Mononuclear cell (primary cell): Measurements from ENCODE around the gene DNAJC17. TPM values are rescaled to one million over a fixed set of nuclear protein-coding genes. Genes with fewer than 3 reads are reported as not detected.

Experiments
- H3K27me3 ChIP-seq: 2 replicates; pipeline ENCODE4 v1.6.0; 2011; ENCODE audit warnings: low read length, control low read depth; ENCODE audit not compliant: insufficient read depth
- H3K4me1 ChIP-seq: 2 replicates; pipeline ENCODE4 v1.5.1; 2011; ENCODE audit warnings: mild to moderate bottlenecking, low read length, control low read depth; ENCODE audit not compliant: insufficient read depth
- H3K4me3 ChIP-seq: 2 replicates; pipeline ENCODE4 v1.5.1; 2011; ENCODE audit warnings: mild to moderate bottlenecking, low read length, moderate library complexity
- H3K9me3 ChIP-seq: 2 replicates; pipeline ENCODE4 v1.5.1; 2011; ENCODE audit warnings: low read depth, mild to moderate bottlenecking, control low read depth, low read length
- total RNA-seq: library from RNA; depleted of rRNA; stranded (reverse); fragments of >200 nt; gene quantifications from one replicate; pipeline ENCODE4 v1.2.3, GENCODE V29; 2012

Gene DNAJC17
- total RNA-seq, 1 donor: 7.2 TPM

DNA sequence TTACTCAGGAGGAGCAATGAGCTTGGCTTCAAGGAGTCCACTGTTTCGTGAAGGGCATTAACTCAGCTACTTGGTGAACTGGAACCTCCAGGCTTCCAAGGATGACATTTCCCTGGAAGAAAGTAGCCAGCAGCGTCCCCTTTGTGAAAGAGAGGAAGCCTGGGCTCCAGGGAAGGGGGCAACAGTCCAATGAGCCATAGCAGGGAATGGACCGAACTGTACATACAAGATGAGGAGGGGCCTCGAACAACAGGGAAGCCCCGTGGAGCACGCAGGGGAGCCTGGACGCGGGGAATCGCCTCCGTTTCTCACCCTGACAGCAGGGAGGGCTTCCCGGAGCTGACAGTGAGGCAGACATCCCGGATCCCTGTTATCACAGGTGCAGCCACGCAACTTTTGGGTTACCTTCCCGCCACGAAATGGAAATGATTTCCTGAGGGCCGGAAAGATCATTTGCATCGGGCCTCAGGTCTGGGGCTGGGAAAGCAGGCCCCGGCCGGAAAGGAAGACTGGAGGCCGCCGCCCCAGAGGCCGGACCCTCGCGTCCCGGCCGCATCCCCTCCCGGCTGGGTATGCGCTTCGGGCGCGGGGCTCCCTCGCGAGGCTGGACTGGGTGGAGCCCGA is 36.1 kb upstream of the DNAJC17 start:
- Histone ChIP-seq H3K4me1 (peaks cover 43% of the 10 kb centered on the region), H3K4me3 (peak overlapping the region; percentile 49), H3K27me3 (peaks cover 10% of the 10 kb centered on the region), H3K9me3 (no peaks in the 10 kb centered on the region)

DNA sequence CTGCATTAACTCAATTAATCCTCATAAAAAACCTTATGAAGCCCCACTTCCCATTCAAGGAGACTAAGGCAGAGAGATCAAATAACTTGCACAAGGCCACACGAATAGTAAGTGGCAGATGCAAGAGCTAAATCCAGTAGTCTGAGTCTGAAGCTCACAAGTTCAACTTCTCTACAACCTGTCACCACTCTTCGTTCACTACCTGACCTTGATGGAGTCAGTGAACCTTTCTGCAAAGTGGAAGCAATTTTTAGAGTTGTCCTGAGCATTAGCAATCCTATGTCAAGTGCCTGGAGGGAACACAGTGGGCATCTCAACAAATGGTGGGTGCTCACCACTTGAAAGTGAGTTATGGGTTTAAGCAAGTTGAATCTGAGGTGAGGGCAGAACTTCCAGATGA is 34.5 kb upstream of the DNAJC17 start:
- H3K27me3 ChIP-seq: peaks cover 10% of the 10 kb centered on the region
- H3K4me3 ChIP-seq: no peak overlapping the region
- H3K9me3 ChIP-seq: no peaks in the 10 kb centered on the region
- H3K4me1 ChIP-seq: peaks cover 28% of the 10 kb centered on the region

GRCh38 chr15:40838756-40839155 is 31.5 kb upstream of the DNAJC17 start:
- Histone ChIP-seq H3K9me3 (no peaks in the 10 kb centered on the region), H3K27me3 (peaks cover 10% of the 10 kb centered on the region), H3K4me1 (peaks cover 4% of the 10 kb centered on the region), H3K4me3 (no peak overlapping the region)

DNA sequence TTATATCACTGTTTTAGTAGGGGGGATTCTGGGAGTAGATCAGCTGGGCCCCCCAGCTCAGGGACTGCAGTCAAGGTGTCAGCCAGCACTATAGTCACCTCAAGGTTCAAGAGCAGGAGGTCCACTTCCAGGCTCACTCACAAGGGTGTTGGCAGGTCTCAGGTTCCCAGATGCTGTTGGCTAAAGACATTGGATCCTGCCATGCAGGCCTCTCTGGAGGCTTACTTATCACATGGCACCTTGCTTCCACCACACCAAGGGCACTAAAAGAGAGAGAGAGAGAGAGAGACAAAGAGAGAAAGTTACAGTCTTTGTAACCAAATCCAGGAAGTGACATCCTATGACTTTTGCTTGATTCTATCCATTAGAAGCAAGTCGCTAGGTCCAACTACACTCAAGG is 28.7 kb upstream of the DNAJC17 start:
- Histone ChIP-seq H3K9me3 (no peaks in the 10 kb centered on the region), H3K4me3 (no peak overlapping the region), H3K4me1 (no peaks in the 10 kb centered on the region), H3K27me3 (no peaks in the 10 kb centered on the region)

DNA sequence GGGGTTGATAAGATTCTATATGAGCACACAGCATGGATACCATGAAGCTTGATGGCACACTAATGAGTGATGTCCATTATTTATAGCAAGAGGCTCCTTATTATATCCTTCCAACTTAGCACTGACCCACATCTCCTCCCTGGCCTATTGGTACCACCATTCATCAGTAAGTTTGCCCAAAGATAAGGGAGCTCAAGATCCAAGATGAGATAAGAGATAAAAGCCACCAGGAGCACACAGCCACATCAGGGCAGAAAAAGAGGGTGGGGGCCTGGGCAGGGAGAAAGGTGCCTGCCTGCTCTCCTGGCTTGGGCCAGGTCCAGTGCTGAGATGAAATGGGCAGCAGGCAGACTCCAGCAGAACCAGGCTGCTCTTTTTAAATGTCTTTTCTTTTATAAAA is 25.6 kb upstream of the DNAJC17 start:
- no peaks in the 10 kb centered on the region for H3K27me3 ChIP-seq
- no peaks in the 10 kb centered on the region for H3K9me3 ChIP-seq
- H3K4me3 ChIP-seq: no peak overlapping the region
- no peaks in the 10 kb centered on the region for H3K4me1 ChIP-seq

DNA sequence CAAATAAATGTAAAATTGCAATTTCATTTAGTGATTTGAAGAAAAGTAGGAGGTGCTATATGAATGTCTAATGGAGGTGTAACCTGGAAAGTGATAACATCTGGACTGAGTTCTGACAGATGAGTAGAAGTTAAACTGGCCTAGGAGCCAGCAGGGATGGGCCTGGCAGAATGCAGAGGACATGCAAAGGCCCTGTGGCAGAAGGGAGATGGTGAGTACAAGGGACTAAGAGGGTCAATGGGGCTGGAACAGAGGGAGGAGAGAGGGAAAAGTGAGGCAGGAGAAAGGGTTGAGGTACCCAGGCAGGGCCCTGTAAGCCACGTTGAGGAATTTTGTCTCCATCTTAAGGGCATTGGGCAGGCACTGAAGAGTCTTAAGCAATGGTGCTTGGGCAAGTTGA is 24.6 kb upstream of the DNAJC17 start:
- Histone ChIP-seq H3K4me3 (no peak overlapping the region), H3K27me3 (no peaks in the 10 kb centered on the region), H3K9me3 (no peaks in the 10 kb centered on the region), H3K4me1 (no peaks in the 10 kb centered on the region)

DNA sequence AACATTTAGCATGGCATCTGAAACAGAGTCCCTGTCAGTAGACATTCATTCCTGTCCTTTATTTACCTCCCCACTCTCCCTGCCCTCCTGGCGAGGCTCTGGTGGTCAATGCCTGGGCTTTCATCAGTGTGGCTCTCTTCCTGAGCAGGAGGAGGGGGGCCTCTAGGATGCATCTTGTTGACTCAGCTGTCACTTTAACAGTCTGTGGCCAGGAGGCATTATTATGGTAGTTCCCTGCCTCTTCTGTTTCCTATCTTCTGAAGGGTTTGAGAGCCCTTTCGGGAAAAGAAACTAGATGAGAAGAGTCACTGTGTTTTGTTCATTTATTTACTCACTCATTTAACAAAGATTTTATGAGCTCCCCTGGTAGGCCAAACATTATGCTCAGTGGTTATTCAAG is 23.6 kb upstream of the DNAJC17 start:
- Histone ChIP-seq H3K4me3 (no peak overlapping the region), H3K27me3 (no peaks in the 10 kb centered on the region), H3K9me3 (no peaks in the 10 kb centered on the region), H3K4me1 (no peaks in the 10 kb centered on the region)

GRCh38 chr15:40829115-40829514 is 21.8 kb upstream of the DNAJC17 start:
- no peaks in the 10 kb centered on the region for H3K9me3 ChIP-seq
- no peak overlapping the region for H3K4me3 ChIP-seq
- H3K4me1 ChIP-seq: no peaks in the 10 kb centered on the region
- no peaks in the 10 kb centered on the region for H3K27me3 ChIP-seq

DNA sequence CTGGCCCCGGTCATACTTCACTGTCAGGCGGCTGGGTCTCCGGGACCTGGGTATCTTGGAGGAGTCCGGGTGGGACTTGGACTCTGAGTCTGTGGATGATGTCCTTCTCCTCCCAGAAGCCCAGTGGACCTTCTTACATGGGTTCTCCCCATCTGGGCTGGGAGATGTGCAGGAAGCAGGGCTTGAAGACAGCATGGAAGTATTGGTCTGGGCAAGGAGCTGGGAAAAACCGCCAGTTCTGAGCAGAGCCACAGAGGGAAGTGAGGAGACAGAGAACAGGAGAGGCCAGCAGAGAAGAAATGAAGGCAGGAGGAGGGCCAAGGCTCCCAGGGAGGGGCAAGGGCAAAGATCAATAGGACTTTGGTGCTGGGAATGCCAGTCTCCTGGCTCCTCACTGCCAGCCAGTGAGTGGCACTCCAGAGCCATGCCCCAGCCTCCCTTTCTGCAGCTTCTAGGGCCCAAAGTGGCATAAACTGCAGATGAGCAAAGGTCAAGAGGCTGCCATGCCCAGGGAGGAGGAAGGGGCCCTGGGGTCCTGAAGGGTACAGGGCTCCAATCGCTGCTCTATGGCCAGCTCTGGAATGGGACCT is 21.3 kb upstream of the DNAJC17 start, which contains the start of gene PPP1R14D:
Gene PPP1R14D, minus strand, starts transcription at position 262 of the 590 bp plus-strand sequence. Its CDS starts 67 bp downstream, at position 195.
- no peaks in the 10 kb centered on the region for H3K9me3 ChIP-seq

GRCh38 chr15:40826423-40827075 is 19.3 kb upstream of the DNAJC17 start:
- Histone ChIP-seq H3K4me3 (no peak overlapping the region), H3K27me3 (no peaks in the 10 kb centered on the region), H3K9me3 (no peaks in the 10 kb centered on the region), H3K4me1 (no peaks in the 10 kb centered on the region)

More for the DNA sequence above, 21.3 kb upstream of the DNAJC17 start, which contains the start of gene PPP1R14D:
- no peaks in the 10 kb centered on the region for H3K27me3 ChIP-seq
- H3K4me1 ChIP-seq: no peaks in the 10 kb centered on the region
- H3K4me3 ChIP-seq: no peak within 1 kb of the TSS

DNA sequence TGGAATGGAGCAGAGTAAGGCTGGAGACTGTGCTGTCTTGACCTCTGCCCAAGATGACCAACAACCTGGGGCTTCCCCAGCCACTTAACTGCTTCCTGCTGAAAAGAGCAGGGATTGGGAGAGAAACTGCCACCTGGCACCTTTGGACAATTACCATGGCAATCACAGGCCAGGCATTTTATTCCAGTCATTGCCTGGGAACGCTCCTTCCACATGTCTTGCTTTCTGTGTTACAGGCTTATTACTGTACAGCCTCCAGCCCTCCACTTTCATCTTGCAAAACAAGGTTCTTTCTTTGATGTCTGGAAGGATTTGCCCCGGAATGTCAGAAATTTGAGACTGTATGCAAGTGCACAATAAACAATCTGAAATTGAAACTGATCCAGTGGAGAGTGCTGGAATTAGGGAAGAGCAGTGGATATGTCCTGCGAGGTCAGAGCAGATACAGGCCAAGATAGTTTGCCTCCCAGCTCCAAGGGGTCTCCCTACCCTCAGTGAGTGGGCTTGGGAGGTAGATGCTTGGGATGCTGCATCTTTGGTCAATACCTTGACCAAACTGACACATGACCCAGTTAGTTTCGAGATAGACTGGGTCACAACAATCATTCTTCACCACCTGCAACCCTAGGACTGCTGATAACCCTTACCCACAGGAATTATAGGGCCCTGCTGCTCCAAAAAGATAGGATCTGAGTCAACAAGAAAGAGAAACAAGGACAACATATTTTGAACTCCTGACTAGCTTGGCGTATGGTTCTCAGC is 18.6 kb upstream of the DNAJC17 start:
- Histone ChIP-seq H3K4me3 (no peak overlapping the region), H3K9me3 (no peaks in the 10 kb centered on the region), H3K4me1 (no peaks in the 10 kb centered on the region), H3K27me3 (no peaks in the 10 kb centered on the region)

DNA sequence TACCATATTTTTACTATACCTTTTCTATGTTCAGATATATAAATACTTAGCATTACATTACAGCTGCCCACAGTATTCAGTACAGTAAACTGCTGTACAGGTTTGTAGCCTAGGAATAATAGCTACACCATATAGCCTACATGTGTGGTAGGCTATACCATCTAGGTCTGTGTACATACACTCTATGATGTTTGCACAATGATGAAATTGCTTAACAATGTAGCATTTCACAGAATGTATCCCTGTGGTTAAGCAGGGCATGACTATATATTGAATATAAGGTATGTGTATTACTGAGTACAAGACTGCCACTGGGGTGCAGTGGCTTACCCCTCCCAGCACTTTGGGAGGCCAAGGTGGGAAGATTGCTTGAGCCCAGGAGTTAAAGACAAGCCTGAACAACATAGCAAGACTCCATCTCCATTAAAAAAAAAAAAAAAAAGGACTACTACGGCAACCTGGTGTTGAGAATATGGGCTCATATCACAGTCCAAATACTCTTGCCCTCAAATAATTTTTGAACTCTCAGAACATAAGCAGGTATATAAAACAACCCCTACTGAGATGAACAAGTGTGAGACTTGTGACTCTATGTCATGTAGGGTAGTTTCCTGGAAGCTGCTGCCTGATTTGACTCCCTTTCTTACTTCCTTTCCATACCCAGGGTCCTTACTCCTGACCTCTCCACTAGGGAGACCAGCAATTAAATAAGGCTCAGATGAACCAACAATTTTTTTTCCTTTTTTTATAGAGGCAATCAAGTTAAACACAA is 16.5 kb upstream of the DNAJC17 start:
- Histone ChIP-seq H3K9me3 (no peaks in the 10 kb centered on the region), H3K4me3 (no peak overlapping the region), H3K4me1 (no peaks in the 10 kb centered on the region), H3K27me3 (no peaks in the 10 kb centered on the region)

- Histone ChIP-seq H3K4me3 (no peak overlapping the region), H3K27me3 (no peaks in the 10 kb centered on the region), H3K9me3 (no peaks in the 10 kb centered on the region), H3K4me1 (no peaks in the 10 kb centered on the region)
Measured at GRCh38 chr15:40821195-40821594, 13.9 kb upstream of the DNAJC17 start.

GRCh38 chr15:40819048-40819447 is 11.8 kb upstream of the DNAJC17 start:
- no peaks in the 10 kb centered on the region for H3K4me1 ChIP-seq
- H3K9me3 ChIP-seq: no peaks in the 10 kb centered on the region
- H3K27me3 ChIP-seq: no peaks in the 10 kb centered on the region
- H3K4me3 ChIP-seq: no peak overlapping the region
